ENCODE measurements around the gene TBC1D5.

- TF ChIP-seq GATA2 (IDR thresholded peaks at IDR 0.05; ENCODE audit: low read depth, low read length) (no peak), GATA3 (IDR thresholded peaks at IDR 0.05; ENCODE audit: low read depth, low read length) (no peak)
These were observed 601.5 kb downstream of the TBC1D5 start for GRCh38 chr3:17140670-17141505.
